Heart left ventricle (tissue), 13 donors: ENCODE data around the gene NAIP.
"Not testable (repeated sequence)": the region's sequence is repeated elsewhere in the genome, so short reads cannot be mapped to it uniquely, and the experiment has no call there.

Source experiments
- POLR2A ChIP-seq, 2 donors: fragments of 450-650 bp; IDR thresholded peaks; one replicate each; pipeline ENCODE4 v1.6.1; 2017; ENCODE audit warnings: antibody characterized with exemption in 2 of 2, mild to moderate bottlenecking in 2 of 2, moderate library complexity in 2 of 2
- TF ChIP-seq, protein P1 (sequence below), 12 donors: fragments of 200-600 bp; sonication (generic) in 4 of 12; IDR thresholded peaks; one replicate each; pipeline versions ENCODE4 v1.5.0 to v1.8.0; 2018 to 2022; ENCODE audit warnings: antibody characterized with exemption in 12 of 12, mild to moderate bottlenecking in 5 of 12
- donor health status: ischemic (EF 13 %, LVEDD 7.1; RV severe dilation, severe dysfunction).
- donor health status: DM: no; HTN: yes; CAD: no.
- donor health status: DM: no; HTN: no; CAD: no.
- donor health status: ischemic (EF 25% LVEDD 6.9; RV normal size, moderate dysfunction).
- donor health status: ischemic (EF 25% LVEDD 5.7; RV mildly dilated, moderate dysfunction).
- donor health status: ischemic (EF 35%, LVEDD 5.7; RV mildly dilated, moderate dysfunction).
- donor health status: nonischemic (EF 11% LVEDD 7.7; RV severe dilation, severe dysfunction).
- donor health status: DM: yes; HTN: yes; CAD: no.
- donor health status: PGD.
- donor health status: ischemic (EF 29% LVEDD 5.4; RV normal size, mild dysfunction).
- donor health status: nonischemic (EF 23%, LVEDD 6.1; RV moderate dilation, normal function).

DNA sequence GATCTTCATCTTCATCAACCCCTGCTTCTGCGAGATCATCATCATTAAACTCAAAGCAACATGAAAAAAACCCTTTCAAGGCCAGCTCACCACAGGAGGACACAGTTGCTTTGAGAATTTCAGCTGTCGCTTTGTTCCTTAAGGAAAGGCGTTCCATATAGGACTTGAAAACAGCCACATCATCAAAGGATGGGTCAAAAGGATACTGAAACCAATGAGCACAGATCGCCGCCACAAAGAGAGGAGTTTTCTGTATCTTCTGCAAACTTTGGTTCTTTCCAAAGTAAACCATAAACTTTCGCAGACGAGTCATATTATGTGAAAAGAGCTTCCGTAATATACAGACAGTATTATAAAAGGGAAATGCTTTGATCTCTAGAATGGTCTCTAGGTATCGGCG is 40.3 kb downstream of the NAIP start:
- not testable (repeated sequence) for TF ChIP-seq POLR2A (IDR thresholded peaks at IDR 0.05)
- TF ChIP-seq, protein P1, sequence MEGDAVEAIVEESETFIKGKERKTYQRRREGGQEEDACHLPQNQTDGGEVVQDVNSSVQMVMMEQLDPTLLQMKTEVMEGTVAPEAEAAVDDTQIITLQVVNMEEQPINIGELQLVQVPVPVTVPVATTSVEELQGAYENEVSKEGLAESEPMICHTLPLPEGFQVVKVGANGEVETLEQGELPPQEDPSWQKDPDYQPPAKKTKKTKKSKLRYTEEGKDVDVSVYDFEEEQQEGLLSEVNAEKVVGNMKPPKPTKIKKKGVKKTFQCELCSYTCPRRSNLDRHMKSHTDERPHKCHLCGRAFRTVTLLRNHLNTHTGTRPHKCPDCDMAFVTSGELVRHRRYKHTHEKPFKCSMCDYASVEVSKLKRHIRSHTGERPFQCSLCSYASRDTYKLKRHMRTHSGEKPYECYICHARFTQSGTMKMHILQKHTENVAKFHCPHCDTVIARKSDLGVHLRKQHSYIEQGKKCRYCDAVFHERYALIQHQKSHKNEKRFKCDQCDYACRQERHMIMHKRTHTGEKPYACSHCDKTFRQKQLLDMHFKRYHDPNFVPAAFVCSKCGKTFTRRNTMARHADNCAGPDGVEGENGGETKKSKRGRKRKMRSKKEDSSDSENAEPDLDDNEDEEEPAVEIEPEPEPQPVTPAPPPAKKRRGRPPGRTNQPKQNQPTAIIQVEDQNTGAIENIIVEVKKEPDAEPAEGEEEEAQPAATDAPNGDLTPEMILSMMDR (IDR thresholded peaks at IDR 0.05) = not testable (repeated sequence)
